DMS153 (cell line): ENCODE measurements around the gene CCNL2.
"Not testable (repeated sequence)": the region's sequence is repeated elsewhere in the genome, so short reads cannot be mapped to it uniquely, and the experiment has no call there.

Experiments
- DNase-seq: peaks from one replicate; lab custom pipeline; 2025; lab: John Stamatoyannopoulos, UW

The CCNL2 gene

DNA sequence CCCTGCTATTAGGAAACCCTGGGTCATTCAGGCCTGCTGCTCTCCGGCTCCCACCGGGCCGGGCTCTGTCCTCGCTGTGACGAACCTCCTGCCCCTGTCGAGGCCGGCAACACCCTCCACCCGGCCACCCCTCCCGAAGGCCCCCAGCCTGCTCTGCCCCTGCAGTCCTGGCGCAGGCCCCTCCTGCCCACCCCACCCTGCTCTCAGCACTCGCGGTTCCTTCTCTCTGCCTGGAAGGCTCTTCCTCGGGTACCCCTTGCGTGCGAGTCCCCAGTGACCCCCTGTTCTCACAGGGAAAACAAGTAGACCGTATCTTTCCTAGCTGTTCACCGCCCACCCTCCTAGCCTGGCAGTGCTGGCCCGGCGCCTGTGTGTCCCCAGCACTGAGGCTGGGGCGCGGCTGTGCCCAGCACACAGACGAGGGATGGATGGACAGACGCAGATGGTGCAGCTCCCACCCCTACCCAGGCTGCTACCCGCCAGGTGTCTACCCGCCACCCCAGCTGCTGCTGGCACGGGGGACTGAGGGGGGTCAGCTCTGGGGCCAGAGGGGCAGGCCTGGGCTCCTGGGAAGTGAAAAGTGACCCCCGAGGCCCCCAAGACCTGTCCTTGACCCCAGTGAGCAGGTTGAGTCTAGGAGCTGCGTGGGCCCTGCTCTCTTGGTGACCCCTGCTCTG lies 33.3 kb upstream of the CCNL2 start:
- no peak for DNase-seq

DNA sequence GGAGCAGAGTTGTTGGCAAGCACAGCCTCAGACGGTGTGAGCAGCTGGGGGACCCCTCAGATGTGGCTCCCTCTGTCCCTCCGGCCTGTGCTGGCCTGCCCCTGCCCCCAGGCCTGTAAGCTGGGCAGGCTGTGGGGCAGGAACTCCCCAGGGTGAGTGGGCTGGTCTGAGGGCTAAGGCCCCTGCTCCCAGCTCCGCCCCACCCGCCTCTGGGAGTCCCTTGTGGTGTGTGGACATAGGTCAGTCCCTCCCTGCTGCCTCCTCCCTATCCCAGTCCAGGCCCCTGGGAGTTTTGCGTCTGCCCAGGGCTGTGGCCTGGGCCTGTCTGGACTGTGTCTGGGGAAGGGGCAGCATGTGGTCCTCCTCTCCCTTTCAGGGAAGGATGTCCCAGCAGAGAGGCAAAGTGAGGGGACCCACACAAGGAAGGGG lies 32.7 kb upstream of the CCNL2 start:
- no peak for DNase-seq

DNA sequence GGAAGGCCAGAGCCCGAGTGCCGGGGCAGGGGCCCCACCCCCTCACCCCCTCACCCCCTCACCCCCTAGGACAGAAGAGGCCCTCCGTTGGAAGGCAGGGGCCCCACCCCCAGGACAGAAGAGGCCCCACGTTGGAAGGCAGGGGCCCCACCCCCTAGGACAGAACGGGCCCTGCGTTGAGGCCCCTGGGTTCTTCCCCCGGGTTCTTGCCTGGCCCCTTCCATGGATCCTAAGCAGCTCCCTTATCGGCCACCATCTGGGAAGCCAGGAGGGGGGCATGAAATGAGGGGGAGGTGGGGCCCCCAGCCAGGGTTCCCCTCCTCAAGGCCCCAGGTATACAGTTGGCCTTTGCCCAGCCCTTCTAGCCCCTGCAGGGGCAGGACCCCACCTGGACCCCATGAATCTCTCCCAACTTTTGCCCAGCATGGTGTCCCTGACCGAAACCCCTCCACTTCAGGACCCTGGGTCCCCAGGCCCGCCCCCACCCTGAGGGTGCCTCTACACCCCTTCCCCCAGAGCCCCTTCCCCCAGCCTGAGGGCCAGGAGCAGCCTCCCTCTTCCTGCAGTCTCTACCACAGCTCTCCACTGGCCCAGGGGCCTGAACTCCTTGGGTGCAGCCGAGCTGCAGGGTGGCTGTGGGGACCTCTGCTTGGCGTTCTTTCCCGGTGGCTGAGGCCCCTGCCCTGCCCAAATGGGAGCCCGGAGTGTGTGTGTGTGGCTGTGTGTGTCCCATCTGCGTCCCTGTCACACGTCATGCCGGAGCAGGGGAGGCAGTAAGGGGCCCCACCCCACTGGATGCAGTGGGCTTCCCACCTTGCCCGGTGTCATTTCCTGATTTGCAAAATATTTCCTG lies 32.1 kb upstream of the CCNL2 start:
- no peak for DNase-seq

DNA sequence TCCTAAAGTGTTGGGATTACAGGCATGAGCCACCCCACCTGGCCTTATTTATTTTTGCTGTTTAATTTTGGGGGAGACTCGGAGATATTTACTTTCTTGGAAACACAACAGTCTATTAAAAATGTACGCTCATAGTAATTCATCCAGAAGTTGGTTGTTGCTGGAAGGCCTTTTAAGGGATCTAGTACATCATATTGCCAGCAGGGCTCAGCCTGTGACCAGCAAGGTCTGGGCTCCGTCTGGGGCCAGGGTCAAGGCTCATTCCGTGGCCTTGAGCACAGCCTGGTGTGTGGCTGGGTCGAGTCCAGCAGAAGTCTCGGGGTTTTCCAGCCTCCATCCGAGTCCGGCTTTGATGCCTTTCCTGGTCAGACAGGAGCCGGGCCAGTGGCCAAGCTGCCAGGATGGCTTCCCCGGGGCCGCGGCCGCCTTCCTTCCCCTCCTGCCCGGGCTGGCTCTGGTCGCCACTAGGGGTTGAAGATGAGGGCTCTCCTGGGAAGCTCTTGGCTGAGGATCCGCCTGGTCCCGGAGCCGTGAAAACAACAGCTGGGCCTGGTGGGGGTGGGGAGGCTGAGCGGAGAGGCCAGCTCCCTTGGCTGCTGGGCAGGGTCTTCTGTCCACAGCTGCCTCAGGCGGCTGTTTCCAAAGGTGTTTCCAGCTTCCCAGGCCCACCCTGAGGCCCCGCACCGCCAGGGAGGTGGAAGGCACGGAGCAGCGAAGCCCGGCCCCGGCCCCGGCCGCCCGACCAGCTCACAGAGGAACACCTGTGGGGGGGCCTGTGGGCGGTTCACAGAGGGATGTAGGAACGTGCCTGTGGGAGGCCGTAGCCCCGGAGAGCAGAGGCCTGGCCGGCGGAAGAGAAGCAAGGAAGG lies 31.2 kb upstream of the CCNL2 start:
- DNase-seq, result peak; percentile 82

DNA sequence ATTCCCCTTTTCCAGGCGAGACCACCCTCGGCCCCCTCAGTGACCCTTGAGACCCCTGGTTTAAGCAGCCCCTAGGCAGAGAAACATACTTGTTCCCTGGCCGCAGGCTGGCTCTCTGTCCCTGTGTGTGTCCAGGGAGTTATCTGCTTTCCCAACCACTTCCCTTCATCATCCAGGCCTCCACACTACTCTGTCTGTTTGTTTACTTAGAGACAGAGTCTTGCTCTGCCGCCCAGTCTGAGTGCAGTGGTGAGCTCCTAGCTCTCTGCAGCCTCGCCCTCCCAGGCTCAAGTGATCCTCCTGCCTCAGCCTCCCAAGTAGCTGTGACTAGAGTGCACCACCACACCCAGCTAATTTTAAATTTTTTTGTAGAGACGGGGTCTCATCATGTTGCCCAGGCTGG lies 30.5 kb upstream of the CCNL2 start:
- peak; percentile 61 for DNase-seq

DNA sequence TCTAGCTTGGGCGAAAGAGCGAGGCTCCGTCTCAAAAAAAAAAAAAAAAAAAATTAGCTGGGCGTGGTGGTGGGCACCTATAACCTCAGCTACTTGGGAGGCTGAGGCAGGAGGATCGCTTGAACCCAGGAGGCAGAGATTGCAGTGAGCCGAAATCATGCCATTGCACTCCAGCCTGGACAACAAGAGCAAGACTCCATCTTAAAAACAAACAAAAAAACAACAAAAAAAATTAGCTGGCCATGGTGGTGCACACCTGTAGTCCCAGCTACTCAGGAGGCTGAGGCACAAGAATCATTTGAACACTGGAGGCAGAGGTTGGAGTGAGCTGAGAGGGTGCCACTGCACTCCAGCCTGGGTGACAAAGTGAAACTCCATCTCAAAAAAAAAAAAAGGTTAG lies 29.8 kb upstream of the CCNL2 start:
- not testable (repeated sequence) for DNase-seq

DNA sequence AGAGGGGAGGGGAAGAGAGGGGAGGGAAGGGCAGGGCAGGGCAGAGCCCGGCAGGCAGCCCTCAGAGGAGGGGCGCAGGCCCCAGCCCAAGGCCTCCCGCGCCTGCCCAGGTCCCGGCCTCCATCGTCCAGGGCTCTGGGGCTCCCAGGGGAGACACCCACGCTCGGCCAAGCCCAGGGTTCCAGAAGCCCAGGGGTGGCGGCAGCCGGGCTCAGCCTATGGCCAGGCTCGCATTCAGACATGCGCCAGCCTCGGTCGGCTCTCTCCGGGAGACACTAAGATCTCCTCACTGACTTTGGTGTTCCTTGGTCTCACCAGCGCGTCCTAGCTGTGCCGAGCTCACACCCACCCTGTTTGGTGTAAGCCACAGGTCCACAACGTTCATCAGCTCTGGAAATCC lies 29.0 kb upstream of the CCNL2 start:
- DNase-seq, result no peak

DNA sequence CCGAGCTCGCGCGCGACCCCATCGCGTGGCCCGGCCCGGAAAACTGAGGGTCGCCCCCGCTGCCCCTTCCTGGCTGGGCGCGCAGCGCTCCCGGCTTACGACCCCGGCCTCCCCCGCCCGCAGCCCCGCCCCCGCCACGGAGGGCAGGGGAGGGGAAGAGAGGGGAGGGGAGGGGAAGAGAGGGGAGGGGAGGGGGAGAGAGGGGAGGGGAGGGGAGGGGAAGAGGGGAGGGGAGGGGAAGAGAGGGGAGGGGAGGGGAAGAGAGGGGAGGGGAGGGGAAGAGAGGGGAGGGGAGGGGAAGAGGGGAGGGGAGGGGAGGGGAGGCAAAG lies 28.6 kb upstream of the CCNL2 start:
- no peak for DNase-seq

DNA sequence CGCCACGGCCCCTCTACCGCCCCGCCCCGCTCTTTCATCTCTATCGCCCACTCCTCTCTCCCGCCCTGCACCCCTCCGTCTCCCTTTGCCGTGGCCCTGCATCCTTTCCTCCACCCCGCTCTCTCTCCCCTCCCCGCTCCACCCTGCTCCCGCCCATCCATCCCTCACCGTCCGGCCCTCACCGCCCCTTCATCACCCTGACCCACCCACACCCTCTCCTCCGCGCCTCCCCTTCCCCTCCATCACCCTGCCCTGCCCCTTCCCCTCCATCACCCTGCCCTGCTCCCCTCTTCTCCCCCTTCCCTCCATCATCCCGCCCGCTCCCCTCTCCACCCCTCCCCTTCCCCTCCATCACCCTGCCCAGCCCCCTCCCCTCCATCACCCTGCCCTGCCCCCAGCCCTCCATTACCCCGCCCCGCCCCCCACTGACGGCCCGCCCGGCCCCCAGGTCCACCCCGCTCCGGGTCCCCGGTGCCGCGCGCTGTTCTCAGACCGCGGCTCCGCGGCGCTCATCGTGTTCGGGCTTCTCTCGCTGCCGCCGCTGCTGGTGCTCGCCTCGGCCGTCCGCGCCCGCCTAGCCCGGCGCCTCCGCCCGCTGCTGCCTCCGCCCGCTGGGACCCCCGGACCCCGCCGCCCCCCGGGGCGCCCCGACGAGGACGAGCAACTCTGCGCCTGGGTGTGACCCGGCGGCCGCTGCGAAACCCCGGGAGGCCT lies 28.1 kb upstream of the CCNL2 start:
- DNase-seq, result peak; percentile 96

DNA sequence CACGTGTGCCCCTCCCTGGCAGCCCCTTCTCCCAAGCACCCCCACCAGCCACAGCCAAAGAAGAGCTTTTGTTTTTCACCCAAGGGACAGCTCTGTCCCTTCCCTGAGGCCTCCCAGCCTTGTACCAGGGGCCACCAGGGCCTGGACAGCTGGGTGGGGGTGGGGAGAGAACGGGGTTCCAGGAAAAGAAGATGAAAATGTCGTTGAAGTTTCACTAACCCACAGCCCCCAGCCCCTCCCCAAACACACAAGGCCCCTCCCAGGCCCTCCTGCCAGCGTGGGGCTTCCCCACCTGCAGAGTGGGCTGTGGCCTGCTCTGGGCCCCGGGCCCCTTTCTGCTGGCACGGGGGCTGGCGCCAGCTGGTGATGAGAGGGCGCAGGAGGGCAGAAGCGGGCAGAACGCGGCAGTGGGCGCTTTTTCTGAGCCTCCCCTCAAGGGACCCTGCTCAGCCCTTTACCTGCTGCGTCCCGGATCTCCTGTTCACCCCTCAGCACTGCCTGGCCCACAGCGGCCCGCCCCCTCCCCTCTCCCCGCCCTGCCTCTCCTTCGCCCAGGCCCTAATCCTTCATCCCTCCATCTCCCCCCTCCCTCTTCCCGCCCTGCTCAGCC lies 27.5 kb upstream of the CCNL2 start:
- no peak for DNase-seq

DNA sequence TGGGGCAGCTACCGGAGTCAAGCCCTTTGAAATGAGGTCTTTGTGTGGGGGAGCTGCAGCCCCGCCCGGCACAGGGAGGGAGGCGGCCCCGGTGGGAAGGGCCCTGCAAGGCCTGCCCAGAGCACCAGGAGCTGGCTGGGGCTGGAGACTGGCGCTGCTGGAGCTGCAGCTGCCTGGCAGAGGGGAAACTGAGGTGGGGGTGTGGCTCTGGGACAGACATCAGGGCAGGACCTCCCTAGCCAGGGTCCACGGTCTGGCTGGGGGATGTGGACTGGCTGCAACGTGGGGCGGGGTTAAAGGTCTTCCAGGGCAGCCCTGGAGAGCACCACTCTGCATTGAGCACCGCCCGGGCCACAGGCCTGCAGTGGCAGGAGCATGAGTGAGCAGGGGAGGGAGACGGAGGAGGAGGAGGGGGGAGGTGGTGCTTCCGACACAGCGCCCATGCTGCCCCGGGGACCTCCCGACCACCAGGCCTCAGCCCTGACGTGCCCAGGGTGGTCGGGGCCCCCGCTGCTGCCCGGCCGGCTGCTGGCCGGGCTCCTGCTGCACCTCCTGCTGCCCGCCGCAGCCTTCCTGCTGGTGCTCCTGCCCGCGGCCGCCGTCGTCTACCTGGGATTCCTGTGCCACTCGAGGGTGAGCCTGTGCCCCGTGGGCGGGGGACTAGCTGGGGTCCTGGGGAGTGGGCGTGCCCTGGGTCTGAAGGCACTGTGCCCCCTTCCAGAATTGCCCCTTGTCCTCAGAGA lies 26.8 kb upstream of the CCNL2 start:
- DNase-seq, result no peak

DNA sequence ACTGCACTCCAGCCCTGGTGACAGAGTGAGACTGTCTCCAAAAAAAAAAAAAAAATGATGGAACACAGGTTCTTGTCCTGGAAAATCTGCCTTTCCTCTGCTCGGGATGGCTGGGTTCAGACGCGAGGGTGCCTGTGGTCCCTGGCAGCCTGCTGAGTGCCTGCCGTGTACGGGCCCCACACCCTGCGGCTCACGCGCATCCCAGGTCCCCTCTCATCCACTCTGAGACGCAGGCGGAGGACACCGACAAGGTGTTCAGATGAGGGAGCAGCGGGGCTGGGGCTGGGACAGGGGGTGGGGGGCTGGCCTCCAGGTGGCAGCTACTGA lies 26.3 kb upstream of the CCNL2 start:
- DNase-seq, result no peak

DNA sequence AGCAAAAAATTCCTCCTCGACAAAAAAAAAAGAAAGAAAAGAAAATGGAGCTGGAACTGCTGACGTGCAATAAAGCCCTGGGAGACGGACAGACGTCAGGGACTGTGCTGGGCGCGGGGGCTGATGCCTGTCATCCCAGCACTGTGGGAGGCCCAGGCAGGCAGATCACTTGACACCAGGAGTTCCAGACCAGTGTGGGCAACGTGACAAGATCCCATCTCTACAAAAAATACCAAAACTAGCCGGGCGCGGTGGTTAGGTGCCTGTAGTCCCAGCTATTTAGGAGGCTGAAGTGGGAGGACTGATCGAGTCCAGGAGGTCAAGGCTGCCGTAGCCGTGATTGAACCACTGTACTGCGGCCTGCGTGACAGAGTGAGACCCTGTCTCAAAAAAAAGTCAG lies 25.6 kb upstream of the CCNL2 start:
- no peak for DNase-seq

DNA sequence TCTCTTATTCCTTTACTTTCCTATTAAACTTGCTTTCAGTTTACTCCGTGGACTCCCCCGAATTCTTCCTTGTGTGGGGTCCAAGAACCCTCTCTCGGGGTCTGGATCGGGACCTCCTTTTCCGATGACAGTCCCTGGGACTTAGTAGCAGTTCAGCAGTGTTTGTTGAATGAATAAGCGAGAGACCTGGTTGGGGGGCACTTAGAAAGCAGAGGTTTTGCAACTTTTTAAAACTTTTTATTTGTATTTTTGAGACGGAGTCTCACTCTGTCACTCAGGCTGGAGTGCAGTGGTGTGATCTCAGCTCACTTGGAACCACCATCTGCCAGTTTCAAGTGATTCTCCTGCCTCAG lies 24.1 kb upstream of the CCNL2 start:
- no peak for DNase-seq

DNA sequence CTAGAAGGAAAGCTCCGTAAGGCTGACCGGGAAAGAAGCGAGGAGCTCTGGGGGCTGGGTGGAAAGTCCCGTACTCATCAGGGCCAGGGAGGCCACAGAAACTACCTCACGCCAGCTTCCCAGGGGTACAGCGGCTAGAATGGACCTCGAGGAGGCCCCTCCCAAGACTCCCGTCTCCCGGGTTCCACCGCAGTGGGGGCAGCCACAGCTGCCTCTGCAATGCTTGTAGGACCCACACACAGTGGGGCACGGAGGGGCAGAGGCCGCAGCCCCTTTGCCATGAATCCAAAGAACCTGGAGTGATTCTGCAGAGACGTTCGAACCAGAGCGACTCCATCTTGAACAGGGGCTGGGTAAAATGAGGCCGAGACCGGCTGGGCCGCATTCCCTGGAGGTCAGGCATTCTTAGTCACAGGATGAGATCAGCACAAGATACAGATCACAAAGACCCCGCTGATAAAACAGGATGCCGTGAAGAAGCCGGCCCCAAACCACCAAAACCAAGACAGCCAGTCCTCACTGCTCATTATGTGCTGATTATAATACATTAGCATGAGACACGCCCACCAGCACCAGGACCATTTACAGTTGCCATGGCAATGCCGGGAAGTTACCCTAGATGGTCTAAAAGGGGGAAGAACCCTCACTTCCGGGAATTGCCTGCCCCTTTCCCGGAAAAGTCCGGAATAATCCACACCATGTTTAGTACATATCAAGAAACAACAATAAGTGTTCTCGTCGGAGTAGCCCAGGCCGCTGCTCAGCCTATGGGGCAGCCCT lies 23.5 kb upstream of the CCNL2 start:
- DNase-seq, result no peak

DNA sequence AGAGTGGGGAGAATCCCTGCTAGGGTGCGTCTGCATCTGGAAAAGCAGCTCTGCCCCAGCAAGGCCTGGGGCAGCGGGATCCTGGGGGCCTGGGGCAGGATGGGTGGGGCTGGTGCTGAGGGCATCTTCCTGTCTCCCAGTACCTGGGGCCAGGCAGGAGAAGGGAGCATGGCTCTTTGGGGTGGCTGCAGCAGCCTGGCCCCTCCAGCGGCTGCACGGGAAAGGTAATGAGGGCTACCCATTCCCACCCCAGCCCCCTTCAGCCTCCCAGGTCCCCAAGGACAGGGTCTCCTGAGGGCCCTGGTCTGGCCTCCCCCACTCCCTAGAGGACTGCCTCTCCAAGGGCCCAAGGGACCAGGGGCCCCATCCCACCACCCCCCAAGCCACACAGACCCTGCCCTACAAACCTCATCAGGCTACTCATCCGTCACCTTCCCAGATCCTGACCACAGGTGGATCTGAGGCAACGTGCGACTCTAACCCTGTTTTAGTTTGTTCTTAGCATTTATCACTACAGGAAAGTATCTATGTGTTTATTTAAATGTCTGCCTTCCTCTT lies 22.9 kb upstream of the CCNL2 start:
- no peak for DNase-seq

DNA sequence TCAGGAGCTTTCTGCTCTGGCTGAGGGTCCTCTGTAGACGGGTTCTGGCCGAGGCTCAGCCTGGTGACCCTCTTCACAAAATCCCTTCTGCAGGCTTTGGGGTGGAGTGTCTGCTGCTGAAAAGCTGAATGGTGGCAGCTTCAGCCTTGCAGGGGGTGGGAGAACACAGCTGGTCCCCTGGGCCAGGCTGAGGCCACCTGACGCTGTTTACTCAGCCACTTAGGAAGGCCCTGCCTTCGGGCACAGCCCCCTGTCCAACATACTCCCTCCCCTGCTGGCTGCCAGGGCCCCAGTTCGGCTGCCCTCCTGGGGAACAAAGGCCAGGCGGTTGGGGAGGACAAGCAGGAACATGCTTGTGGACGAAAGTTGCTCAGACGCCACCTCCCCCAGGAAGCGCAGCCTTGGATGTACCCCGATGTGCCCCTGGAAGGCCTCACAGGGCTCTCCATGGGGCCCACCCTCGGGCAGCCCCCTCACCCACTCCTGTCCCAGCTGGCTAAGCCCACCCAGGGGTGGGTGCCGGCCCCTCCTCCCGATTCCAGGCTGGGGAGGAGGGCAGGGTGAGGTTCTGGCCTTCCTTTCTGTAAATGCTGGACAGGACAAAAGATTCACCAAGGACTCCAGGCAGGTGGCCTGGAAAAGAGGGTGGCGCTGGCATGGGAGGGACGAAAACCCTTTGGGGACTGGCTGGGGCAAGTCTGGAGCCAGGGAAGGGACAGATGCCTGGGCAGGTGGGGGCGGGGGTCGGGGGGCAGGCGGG lies 22.2 kb upstream of the CCNL2 start, which contains the start of gene ANKRD65:
TSS of gene ANKRD65 (minus strand) at position 130 of the 760 bp plus-strand sequence. CDS start 271 bp downstream, outside the sequence.
- DNase-seq, result peak; percentile 98

DNA sequence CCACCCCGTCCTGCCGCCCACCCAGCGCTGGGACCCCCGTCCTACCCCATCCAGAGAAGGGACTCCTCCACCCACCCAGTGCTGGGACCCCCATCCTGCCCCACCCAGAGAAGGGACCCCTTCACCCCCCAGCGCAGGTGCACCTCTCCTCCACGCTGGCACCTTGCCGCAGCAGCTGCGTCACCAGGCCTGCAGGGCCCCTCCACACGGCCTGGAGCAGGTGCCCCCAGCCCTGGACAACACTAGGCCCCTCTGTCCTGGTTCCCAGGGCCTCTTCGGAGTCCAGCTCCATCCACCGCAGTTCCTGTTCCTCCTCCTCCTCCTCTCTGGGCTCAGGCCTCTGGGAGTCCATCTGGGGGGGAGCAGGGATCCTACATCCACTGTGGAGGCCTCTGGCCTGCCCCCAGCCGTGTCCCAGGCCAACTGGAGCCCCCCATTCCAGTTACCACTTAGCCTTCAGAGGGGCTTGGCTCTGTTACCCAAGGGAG lies 21.6 kb upstream of the CCNL2 start:
- no peak for DNase-seq
